SK-N-SH (cell line): ENCODE measurements around the gene ROPN1. TPM values are rescaled to one million over a fixed set of nuclear protein-coding genes. Genes with fewer than 3 reads are reported as not detected.

Experiments used
- CTCF ChIA-PET: fragments of 300-600, 350-600 bp; formaldehyde crosslinking; extraction: SDS; loops from one replicate; lab custom pipeline; 2021; lab: Yijun Ruan, JAX
- POLR2A ChIA-PET: fragments of 350-600 bp; sonication (Branson Sonifier 250); formaldehyde crosslinking; extraction: SDS; loops from one replicate; lab custom pipeline; 2020; ENCODE audit warnings: antibody characterized with exemption, inconsistent platforms; lab: Yijun Ruan, JAX
- DNase-seq: peaks from one replicate; pipeline ENCODE4 v3.0.0; 2012
- H2AFZ ChIP-seq: fragments of 200-600 bp; sonication (generic); 2 replicates; pipeline ENCODE4 v1.8.1; 2016; ENCODE audit warnings: antibody characterized with exemption, mild to moderate bottlenecking, low read depth
- H3F3A ChIP-seq: fragments of 200-600 bp; sonication (generic); replicated peaks from 2 replicates; pipeline ENCODE3; 2016; ENCODE audit warnings: antibody characterized with exemption, mild to moderate bottlenecking; ENCODE audit not compliant: insufficient read depth
- H3K27ac ChIP-seq, 2 experiments: fragments of 200-500 bp in 1 of 2; fragments of 200-600 bp in 1 of 2; sonication (Bioruptor generic) in 1 of 2; sonication (generic), shearing (Covaris generic) in 1 of 2; 2 replicates each; pipeline versions ENCODE4 v1.5.1 to v1.6.1; 2014 to 2016; ENCODE audit warnings: low read depth in 2 of 2, inconsistent platforms in 1 of 2, low read length in 1 of 2, mild to moderate bottlenecking in 1 of 2, mixed read lengths in 1 of 2
- H3K27me3 ChIP-seq: fragments of 200-600 bp; sonication (generic), shearing (Covaris generic); 2 replicates; pipeline ENCODE4 v1.6.1; 2016; ENCODE audit warnings: mixed run types; ENCODE audit not compliant: insufficient read depth
- H3K36me3 ChIP-seq, 2 experiments: fragments of 200-500 bp in 1 of 2; fragments of 200-600 bp in 1 of 2; sonication (Bioruptor generic) in 1 of 2; sonication (generic) in 1 of 2; replicated peaks in 1 of 2; 2 replicates each; pipeline versions ENCODE3 to v1.5.1; 2014 to 2016; ENCODE audit warnings: low read length in 1 of 2, mild to moderate bottlenecking in 1 of 2; ENCODE audit not compliant: insufficient read depth in 2 of 2, control insufficient read depth in 1 of 2
- H3K4me1 ChIP-seq, 2 experiments: fragments of 200-500 bp in 1 of 2; fragments of 200-600 bp in 1 of 2; sonication (Bioruptor generic) in 1 of 2; sonication (generic), shearing (Covaris generic) in 1 of 2; 2 replicates each; pipeline versions ENCODE4 v1.5.1 to v1.6.1; 2014 to 2016; ENCODE audit warnings: low read depth in 1 of 2, low read length in 1 of 2, mixed run types in 1 of 2; ENCODE audit not compliant: insufficient read depth in 2 of 2, control insufficient read depth in 1 of 2
- H3K4me2 ChIP-seq: fragments of 200-600 bp; sonication (generic), shearing (Covaris generic); 2 replicates; pipeline ENCODE4 v1.6.1; 2017; ENCODE audit warnings: mixed run types
- H3K4me3 ChIP-seq, 2 experiments: fragments of 200-500 bp in 1 of 2; fragments of 200-600 bp in 1 of 2; sonication (Bioruptor generic) in 1 of 2; sonication (generic), shearing (Covaris generic) in 1 of 2; 2 replicates each; pipeline versions ENCODE4 v1.5.1 to v1.8.1; 2014 to 2016; ENCODE audit warnings: low read depth in 2 of 2, inconsistent platforms in 1 of 2, low read length in 1 of 2, mild to moderate bottlenecking in 1 of 2, mixed read lengths in 1 of 2, moderate library complexity in 1 of 2
- H3K79me2 ChIP-seq: fragments of 200-600 bp; sonication (generic); 2 replicates; pipeline ENCODE4 v1.8.1; 2017; ENCODE audit warnings: mild to moderate bottlenecking; ENCODE audit not compliant: insufficient read depth
- H3K9ac ChIP-seq: fragments of 200-600 bp; sonication (generic); 2 replicates; pipeline ENCODE4 v1.6.1; 2017; ENCODE audit warnings: mixed run types
- H3K9me2 ChIP-seq: fragments of 200-600 bp; sonication (generic); 2 replicates; pipeline ENCODE4 v1.6.1; 2017; ENCODE audit warnings: mixed run types
- H3K9me3 ChIP-seq: fragments of 200-600 bp; sonication (generic); 2 replicates; pipeline ENCODE4 v1.6.1; 2017; ENCODE audit warnings: mixed run types, mild to moderate bottlenecking, moderate library complexity
- H4K20me1 ChIP-seq: fragments of 200-600 bp; sonication (generic); 2 replicates; pipeline ENCODE4 v1.6.1; 2017; ENCODE audit warnings: mild to moderate bottlenecking, mixed run types; ENCODE audit not compliant: insufficient read depth
- ELF1 ChIP-seq: IDR thresholded peaks from 2 replicates; pipeline ENCODE4 v1.4.0; 2012
- EP300 ChIP-seq, 2 experiments: IDR thresholded peaks; 2 replicates each; pipeline versions ENCODE4 v1.4.0 to v1.6.1; 2012; ENCODE audit warnings: borderline replicate concordance in 1 of 2, low read depth in 1 of 2, low read length in 1 of 2
- EZH2phosphoT487 ChIP-seq: fragments of 200-600 bp; sonication (generic); IDR thresholded peaks from 2 replicates; pipeline ENCODE4 v1.6.1; 2017; ENCODE audit warnings: low read depth, mixed run types, mild to moderate bottlenecking, antibody characterized with exemption, moderate library complexity, borderline replicate concordance
- FOSL2 ChIP-seq: IDR thresholded peaks from 2 replicates; pipeline ENCODE4 v1.4.0; 2012; ENCODE audit warnings: low read depth, mild to moderate bottlenecking, moderate library complexity, borderline replicate concordance
- FOXJ3 ChIP-seq: sonication (generic); formaldehyde crosslinking; IDR thresholded peaks from 2 replicates; pipeline ENCODE4 v1.5.1; 2020; ENCODE audit warnings: mild to moderate bottlenecking, missing genetic modification reagents
- FOXM1 ChIP-seq: IDR thresholded peaks from 2 replicates; pipeline ENCODE4 v1.4.0; 2012; ENCODE audit warnings: low read depth, mild to moderate bottlenecking
- GABPA ChIP-seq: IDR thresholded peaks from 2 replicates; pipeline ENCODE4 v1.4.0; 2012; ENCODE audit warnings: low read depth, mild to moderate bottlenecking
- JUND ChIP-seq: IDR thresholded peaks from 2 replicates; pipeline ENCODE4 v1.4.0; 2012
- MXI1 ChIP-seq: IDR thresholded peaks from 2 replicates; pipeline ENCODE4 v1.6.1; 2012; ENCODE audit warnings: mild to moderate bottlenecking, low read depth, low read length, improper control_type of control experiment
- NRF1 ChIP-seq: IDR thresholded peaks from 2 replicates; pipeline ENCODE4 v1.6.1; 2012; ENCODE audit warnings: low read depth, mild to moderate bottlenecking, low read length
- POLR2AphosphoS5 ChIP-seq: IDR thresholded peaks from 2 replicates; pipeline ENCODE4 v1.6.1; 2012; ENCODE audit warnings: low read depth, low read length
- RAD21 ChIP-seq: IDR thresholded peaks from 2 replicates; pipeline ENCODE4 v1.6.1; 2012; ENCODE audit warnings: mild to moderate bottlenecking, low read length
- RCOR1 ChIP-seq: fragments of 150-350 bp; IDR thresholded peaks from 2 replicates; pipeline ENCODE4 v1.6.1; 2017; ENCODE audit warnings: antibody characterized with exemption, low read length
- TAF1 ChIP-seq: IDR thresholded peaks from 2 replicates; pipeline ENCODE4 v1.6.1; 2012; ENCODE audit warnings: low read depth, mild to moderate bottlenecking, low read length, moderate library complexity, borderline replicate concordance
- TEAD4 ChIP-seq: IDR thresholded peaks from 2 replicates; pipeline ENCODE4 v1.4.0; 2012; ENCODE audit warnings: mild to moderate bottlenecking, borderline replicate concordance; ENCODE audit not compliant: insufficient read depth
- USF1 ChIP-seq: IDR thresholded peaks from 2 replicates; pipeline ENCODE4 v1.4.0; 2012; ENCODE audit warnings: low read depth, borderline replicate concordance
- YY1 ChIP-seq: IDR thresholded peaks from 2 replicates; pipeline ENCODE4 v1.4.0; 2012; ENCODE audit warnings: low read depth, mild to moderate bottlenecking
- polyA plus RNA-seq, 3 experiments: library from polyadenylated mRNA; depleted of rRNA; stranded (reverse); fragments of >200 nt; gene quantifications; 2 replicates each; pipeline ENCODE4 v1.2.3, GENCODE V29; 2012
- TF ChIP-seq, protein P1 (sequence below): IDR thresholded peaks from 2 replicates; pipeline ENCODE4 v1.6.1; 2012; ENCODE audit warnings: mild to moderate bottlenecking, low read depth, low read length, moderate library complexity
- TF ChIP-seq, protein P2 (sequence below): IDR thresholded peaks from 2 replicates; pipeline ENCODE4; 2012
- TF ChIP-seq, protein P3 (sequence below): fragments of 150-350 bp; IDR thresholded peaks from 2 replicates; pipeline ENCODE4 v1.6.1; 2017; ENCODE audit warnings: antibody characterized with exemption, low read length, low read depth, borderline replicate concordance

Gene ROPN1
- polyA plus RNA-seq, 1 of the 3 experiments (the other 2 are of a cell fraction), result 0.05 TPM

DNA sequence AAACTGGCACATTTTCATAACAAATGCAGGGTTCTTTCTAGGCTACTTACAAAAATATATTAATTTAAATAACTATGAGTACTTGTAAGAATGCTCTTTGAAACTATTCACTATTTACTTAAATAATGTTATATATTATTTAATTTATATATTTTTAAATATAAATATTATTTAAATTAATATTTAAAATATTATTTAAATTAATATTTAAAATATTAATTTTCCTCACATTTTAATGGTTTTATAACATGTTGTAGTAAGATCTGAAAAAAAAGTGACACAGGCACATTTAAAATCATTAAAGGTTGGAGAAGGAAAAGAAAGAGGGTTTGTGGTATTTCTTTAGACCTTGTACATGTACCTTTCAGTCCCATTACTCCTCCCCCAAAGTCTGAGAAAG is 65.5 kb downstream of the ROPN1 start:
- Histone ChIP-seq H3K79me2 (peaks cover 7% of the 10 kb centered on the region), H4K20me1 (no peaks in the 10 kb centered on the region), H3K27ac (no peak overlapping the region), H3K9me2 (no peaks in the 10 kb centered on the region), H3K9ac (no peak overlapping the region), H3K4me2 (no peak overlapping the region), H2AFZ (no peak overlapping the region), H3K9me3 (peaks cover 13% of the 10 kb centered on the region; the same call in 1 of the 2 replicates), H3K4me1 (no peaks in the 10 kb centered on the region), H3F3A (peaks cover 8% of the 10 kb centered on the region), H3K27me3 (no peaks in the 10 kb centered on the region), H3K4me3 (no peak overlapping the region), H3K36me3 (peaks cover 67 to 91% of the 10 kb centered on the region in 2 experiments)
- CTCF ChIA-PET, result interaction anchor here (0.9 to 1.6 kb wide), 2 partner anchors 15 to 274 kb away, joined by 4 to 9 read pairs; no protein-coding TSS in a partner anchor
- DNase-seq, result no peak
- no peak for TF ChIP-seq ELF1
- POLR2A ChIA-PET, result no interaction called here

GRCh38 chr3:123920868-123921267 is 71.1 kb downstream of the ROPN1 start:
- no peak for TF ChIP-seq ELF1
- no peak for TF ChIP-seq POLR2AphosphoS5
- TF ChIP-seq, protein P1, sequence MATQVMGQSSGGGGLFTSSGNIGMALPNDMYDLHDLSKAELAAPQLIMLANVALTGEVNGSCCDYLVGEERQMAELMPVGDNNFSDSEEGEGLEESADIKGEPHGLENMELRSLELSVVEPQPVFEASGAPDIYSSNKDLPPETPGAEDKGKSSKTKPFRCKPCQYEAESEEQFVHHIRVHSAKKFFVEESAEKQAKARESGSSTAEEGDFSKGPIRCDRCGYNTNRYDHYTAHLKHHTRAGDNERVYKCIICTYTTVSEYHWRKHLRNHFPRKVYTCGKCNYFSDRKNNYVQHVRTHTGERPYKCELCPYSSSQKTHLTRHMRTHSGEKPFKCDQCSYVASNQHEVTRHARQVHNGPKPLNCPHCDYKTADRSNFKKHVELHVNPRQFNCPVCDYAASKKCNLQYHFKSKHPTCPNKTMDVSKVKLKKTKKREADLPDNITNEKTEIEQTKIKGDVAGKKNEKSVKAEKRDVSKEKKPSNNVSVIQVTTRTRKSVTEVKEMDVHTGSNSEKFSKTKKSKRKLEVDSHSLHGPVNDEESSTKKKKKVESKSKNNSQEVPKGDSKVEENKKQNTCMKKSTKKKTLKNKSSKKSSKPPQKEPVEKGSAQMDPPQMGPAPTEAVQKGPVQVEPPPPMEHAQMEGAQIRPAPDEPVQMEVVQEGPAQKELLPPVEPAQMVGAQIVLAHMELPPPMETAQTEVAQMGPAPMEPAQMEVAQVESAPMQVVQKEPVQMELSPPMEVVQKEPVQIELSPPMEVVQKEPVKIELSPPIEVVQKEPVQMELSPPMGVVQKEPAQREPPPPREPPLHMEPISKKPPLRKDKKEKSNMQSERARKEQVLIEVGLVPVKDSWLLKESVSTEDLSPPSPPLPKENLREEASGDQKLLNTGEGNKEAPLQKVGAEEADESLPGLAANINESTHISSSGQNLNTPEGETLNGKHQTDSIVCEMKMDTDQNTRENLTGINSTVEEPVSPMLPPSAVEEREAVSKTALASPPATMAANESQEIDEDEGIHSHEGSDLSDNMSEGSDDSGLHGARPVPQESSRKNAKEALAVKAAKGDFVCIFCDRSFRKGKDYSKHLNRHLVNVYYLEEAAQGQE, result no peak
- TF ChIP-seq EZH2phosphoT487, result no peak
- TF ChIP-seq JUND, result no peak
- TF ChIP-seq GABPA, result no peak
- TF ChIP-seq USF1, result no peak
- no peak for TF ChIP-seq FOXJ3 (CRISPR knock-in tag)
- no peak for TF ChIP-seq NRF1
- TF ChIP-seq FOXM1, result no peak
- no peak for TF ChIP-seq MXI1
- no peak for TF ChIP-seq FOSL2
- TF ChIP-seq RCOR1, result no peak
- TF ChIP-seq, protein P2, sequence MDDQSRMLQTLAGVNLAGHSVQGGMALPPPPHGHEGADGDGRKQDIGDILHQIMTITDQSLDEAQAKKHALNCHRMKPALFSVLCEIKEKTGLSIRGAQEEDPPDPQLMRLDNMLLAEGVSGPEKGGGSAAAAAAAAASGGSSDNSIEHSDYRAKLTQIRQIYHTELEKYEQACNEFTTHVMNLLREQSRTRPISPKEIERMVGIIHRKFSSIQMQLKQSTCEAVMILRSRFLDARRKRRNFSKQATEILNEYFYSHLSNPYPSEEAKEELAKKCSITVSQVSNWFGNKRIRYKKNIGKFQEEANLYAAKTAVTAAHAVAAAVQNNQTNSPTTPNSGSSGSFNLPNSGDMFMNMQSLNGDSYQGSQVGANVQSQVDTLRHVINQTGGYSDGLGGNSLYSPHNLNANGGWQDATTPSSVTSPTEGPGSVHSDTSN, result no peak
- no peak for TF ChIP-seq YY1
- no peak for TF ChIP-seq TEAD4
- TF ChIP-seq, protein P3, sequence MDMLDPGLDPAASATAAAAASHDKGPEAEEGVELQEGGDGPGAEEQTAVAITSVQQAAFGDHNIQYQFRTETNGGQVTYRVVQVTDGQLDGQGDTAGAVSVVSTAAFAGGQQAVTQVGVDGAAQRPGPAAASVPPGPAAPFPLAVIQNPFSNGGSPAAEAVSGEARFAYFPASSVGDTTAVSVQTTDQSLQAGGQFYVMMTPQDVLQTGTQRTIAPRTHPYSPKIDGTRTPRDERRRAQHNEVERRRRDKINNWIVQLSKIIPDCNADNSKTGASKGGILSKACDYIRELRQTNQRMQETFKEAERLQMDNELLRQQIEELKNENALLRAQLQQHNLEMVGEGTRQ, result no peak
- TF ChIP-seq RAD21, result no peak
- no peak for TF ChIP-seq TAF1
- no peak for TF ChIP-seq EP300 (IDR thresholded peaks at IDR 0.05; ENCODE audit: borderline replicate concordance in 1 of 2, low read depth in 1 of 2, low read length in 1 of 2)

More at GRCh38 chr3:123920868-123921267, 71.1 kb downstream of the ROPN1 start:
- Histone ChIP-seq H3K27ac (no peak overlapping the region), H3K27me3 (no peaks in the 10 kb centered on the region), H3K9ac (no peak overlapping the region), H4K20me1 (no peaks in the 10 kb centered on the region), H3K4me3 (no peak overlapping the region), H3K4me1 (no peaks in the 10 kb centered on the region), H3K79me2 (peaks cover 21% of the 10 kb centered on the region; the same call in 1 of the 2 replicates), H3K4me2 (no peak overlapping the region), H3K9me2 (no peaks in the 10 kb centered on the region), H2AFZ (no peak overlapping the region), H3K36me3 (peaks cover 61 to 93% of the 10 kb centered on the region in 2 experiments), H3K9me3 (peaks cover 30% of the 10 kb centered on the region; the same call in 1 of the 2 replicates), H3F3A (no peaks in the 10 kb centered on the region)
- ChIA-PET CTCF (no interaction called here), POLR2A (no interaction called here)
- no peak for DNase-seq
